ENCODE measurements around the gene CFDP1. TPM values are rescaled to one million over a fixed set of nuclear protein-coding genes. Genes with fewer than 3 reads are reported as not detected.
A peak's percentile ranks its signal among the peaks of the same experiment; 100 is the strongest.

Gene CFDP1
- total RNA-seq, 1 donor from 2014 or later: 65.7 TPM

DNA sequence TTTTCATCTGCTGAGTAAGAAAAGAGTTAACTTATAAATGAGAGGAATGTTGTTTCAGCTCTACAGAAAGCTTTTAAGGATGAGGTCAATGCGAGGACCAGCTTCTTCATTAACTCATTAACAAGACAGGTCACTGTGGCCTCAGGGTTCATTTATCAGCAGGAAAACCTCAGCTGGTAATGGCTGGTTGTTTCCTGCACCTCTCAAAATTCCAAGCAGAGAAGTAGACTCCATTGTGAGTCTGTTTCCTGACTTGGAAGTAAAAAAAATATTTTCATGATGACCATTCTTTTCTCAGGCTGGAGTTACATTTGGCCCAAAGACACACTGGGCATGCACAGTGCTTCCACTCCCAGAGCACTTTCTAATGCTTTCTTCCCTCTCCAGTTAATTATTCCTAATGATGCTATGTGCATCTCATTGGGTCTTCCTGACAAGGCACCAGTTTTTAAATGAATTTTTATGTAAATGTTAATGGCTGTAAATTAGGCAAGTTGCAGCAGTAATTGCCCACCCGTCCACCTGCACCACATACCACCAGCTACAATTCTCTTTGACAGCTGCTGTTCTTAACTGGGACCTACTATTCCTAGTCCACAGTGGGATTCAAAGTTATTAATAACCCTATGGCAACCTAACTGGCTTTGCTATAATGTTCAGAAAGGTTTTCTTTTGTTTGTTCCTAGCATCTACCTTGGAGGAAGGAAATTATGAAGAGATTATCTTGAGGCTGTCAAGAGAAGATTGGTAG lies 92.4 kb downstream of the CFDP1 start:
- Mint-ChIP-seq H3K4me1 (ENCODE audit: unreplicated experiment) (peaks cover 81% of the 10 kb centered on the region), H3K27me3 (ENCODE audit: unreplicated experiment) (peaks cover 9% of the 10 kb centered on the region), H3K4me3 (ENCODE audit: unreplicated experiment) (peak overlapping the region; percentile 12), H3K27ac (ENCODE audit: unreplicated experiment) (peak overlapping the region; percentile 97), H3K36me3 (ENCODE audit: low read depth, unreplicated experiment) (peaks cover 13% of the 10 kb centered on the region), H3K9me3 (ENCODE audit: unreplicated experiment) (no peaks in the 10 kb centered on the region)
- peak; percentile 18 for DNase-seq (ENCODE audit: low spot score)
- no peak for TF ChIP-seq CTCF (IDR thresholded peaks at IDR 0.05; ENCODE audit: unreplicated experiment)

DNA sequence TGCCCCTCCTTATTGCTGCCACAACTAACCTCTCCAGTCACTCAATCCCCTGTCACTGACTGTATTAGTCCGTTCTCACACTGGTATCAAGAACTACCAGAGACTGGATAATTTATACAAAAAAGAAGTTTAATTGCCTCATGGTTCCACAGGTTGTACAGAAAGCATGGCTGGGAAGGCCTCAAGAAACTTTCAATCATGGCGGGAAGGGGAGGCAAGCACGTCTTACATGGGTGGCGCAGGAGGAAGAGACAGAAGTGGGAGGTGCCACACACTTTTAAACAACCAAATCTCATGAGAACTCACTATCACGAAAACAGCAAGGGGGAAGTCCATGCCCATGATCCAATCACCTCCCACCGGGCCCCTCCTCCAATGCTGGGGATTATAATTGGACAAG lies 95.9 kb downstream of the CFDP1 start:
- Mint-ChIP-seq H3K27me3 (ENCODE audit: unreplicated experiment) (peaks cover 13% of the 10 kb centered on the region), H3K4me3 (ENCODE audit: unreplicated experiment) (peak overlapping the region; percentile 11), H3K4me1 (ENCODE audit: unreplicated experiment) (peaks cover 79% of the 10 kb centered on the region), H3K27ac (ENCODE audit: unreplicated experiment) (no peak overlapping the region), H3K9me3 (ENCODE audit: unreplicated experiment) (no peaks in the 10 kb centered on the region), H3K36me3 (ENCODE audit: low read depth, unreplicated experiment) (peaks cover 11% of the 10 kb centered on the region)
- DNase-seq (ENCODE audit: low spot score): no peak
- no peak for TF ChIP-seq CTCF (IDR thresholded peaks at IDR 0.05; ENCODE audit: unreplicated experiment)

- peaks cover 11% of the 10 kb centered on the region for H3K36me3 Mint-ChIP-seq (ENCODE audit: low read depth, unreplicated experiment)
- no peaks in the 10 kb centered on the region for H3K9me3 Mint-ChIP-seq (ENCODE audit: unreplicated experiment)
- TF ChIP-seq CTCF (IDR thresholded peaks at IDR 0.05; ENCODE audit: unreplicated experiment): no peak
- no peak for DNase-seq (ENCODE audit: low spot score)
- no peak overlapping the region for H3K4me3 Mint-ChIP-seq (ENCODE audit: unreplicated experiment)
- peaks cover 13% of the 10 kb centered on the region for H3K27me3 Mint-ChIP-seq (ENCODE audit: unreplicated experiment)
- H3K4me1 Mint-ChIP-seq (ENCODE audit: unreplicated experiment): peaks cover 70% of the 10 kb centered on the region
- no peak overlapping the region for H3K27ac Mint-ChIP-seq (ENCODE audit: unreplicated experiment)
Observed at GRCh38 chr16:75336521-75336920, 96.8 kb downstream of the CFDP1 start.

DNA sequence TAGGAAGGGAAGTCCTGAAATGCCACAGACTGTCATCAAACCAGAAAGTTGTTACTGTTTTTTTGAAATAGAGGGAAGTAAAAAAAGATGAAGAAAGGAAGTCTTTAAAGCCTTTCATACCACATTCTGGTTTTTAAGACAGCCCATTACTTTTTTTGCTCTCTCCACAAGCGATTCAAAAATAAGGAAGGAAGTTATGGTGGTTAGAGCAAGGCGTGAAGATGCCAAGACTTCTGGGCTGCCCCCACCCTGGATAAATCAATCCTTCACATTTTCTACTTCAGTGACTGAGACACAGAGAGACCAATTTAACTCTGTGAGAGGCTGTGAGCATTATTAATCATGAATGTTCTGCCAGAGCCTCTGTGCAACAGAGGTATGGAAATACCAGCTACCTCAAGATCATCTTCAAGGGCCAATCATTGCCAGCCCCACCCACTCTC lies 99.6 kb downstream of the CFDP1 start:
- peaks cover 7% of the 10 kb centered on the region for H3K36me3 Mint-ChIP-seq (ENCODE audit: low read depth, unreplicated experiment)
- DNase-seq (ENCODE audit: low spot score): no peak
- no peak overlapping the region for H3K4me3 Mint-ChIP-seq (ENCODE audit: unreplicated experiment)
- H3K27ac Mint-ChIP-seq (ENCODE audit: unreplicated experiment): peak overlapping the region; percentile 28
- H3K4me1 Mint-ChIP-seq (ENCODE audit: unreplicated experiment): peaks cover 45% of the 10 kb centered on the region
- H3K27me3 Mint-ChIP-seq (ENCODE audit: unreplicated experiment): peaks cover 8% of the 10 kb centered on the region
- no peak for TF ChIP-seq CTCF (IDR thresholded peaks at IDR 0.05; ENCODE audit: unreplicated experiment)
- no peaks in the 10 kb centered on the region for H3K9me3 Mint-ChIP-seq (ENCODE audit: unreplicated experiment)

GRCh38 chr16:75329943-75330342 lies 103.4 kb downstream of the CFDP1 start:
- Mint-ChIP-seq H3K27ac (ENCODE audit: unreplicated experiment) (no peak overlapping the region), H3K36me3 (ENCODE audit: low read depth, unreplicated experiment) (no peaks in the 10 kb centered on the region), H3K27me3 (ENCODE audit: unreplicated experiment) (peaks cover 9% of the 10 kb centered on the region), H3K9me3 (ENCODE audit: unreplicated experiment) (no peaks in the 10 kb centered on the region), H3K4me1 (ENCODE audit: unreplicated experiment) (peaks cover 33% of the 10 kb centered on the region), H3K4me3 (ENCODE audit: unreplicated experiment) (no peak overlapping the region)
- no peak for TF ChIP-seq CTCF (IDR thresholded peaks at IDR 0.05; ENCODE audit: unreplicated experiment)
- DNase-seq (ENCODE audit: low spot score): no peak
